Measurements from ENCODE around the gene NFIA. TPM values are rescaled to one million over a fixed set of nuclear protein-coding genes. Genes with fewer than 3 reads are reported as not detected.

Gene NFIA
- total RNA-seq, 1 donor from 2014 or later: 49.4 TPM

- Mint-ChIP-seq H3K9me3 (no peaks in the 10 kb centered on the region), H3K27ac (peak overlapping the region; percentile 24), H3K4me3 (peak overlapping the region; percentile 81), H3K4me1 (ENCODE audit: unreplicated experiment) (peaks cover 46% of the 10 kb centered on the region), H3K36me3 (no peaks in the 10 kb centered on the region), H3K27me3 (peaks cover 61% of the 10 kb centered on the region)
- TF ChIP-seq, protein P1, sequence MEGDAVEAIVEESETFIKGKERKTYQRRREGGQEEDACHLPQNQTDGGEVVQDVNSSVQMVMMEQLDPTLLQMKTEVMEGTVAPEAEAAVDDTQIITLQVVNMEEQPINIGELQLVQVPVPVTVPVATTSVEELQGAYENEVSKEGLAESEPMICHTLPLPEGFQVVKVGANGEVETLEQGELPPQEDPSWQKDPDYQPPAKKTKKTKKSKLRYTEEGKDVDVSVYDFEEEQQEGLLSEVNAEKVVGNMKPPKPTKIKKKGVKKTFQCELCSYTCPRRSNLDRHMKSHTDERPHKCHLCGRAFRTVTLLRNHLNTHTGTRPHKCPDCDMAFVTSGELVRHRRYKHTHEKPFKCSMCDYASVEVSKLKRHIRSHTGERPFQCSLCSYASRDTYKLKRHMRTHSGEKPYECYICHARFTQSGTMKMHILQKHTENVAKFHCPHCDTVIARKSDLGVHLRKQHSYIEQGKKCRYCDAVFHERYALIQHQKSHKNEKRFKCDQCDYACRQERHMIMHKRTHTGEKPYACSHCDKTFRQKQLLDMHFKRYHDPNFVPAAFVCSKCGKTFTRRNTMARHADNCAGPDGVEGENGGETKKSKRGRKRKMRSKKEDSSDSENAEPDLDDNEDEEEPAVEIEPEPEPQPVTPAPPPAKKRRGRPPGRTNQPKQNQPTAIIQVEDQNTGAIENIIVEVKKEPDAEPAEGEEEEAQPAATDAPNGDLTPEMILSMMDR (conservative IDR thresholded peaks at IDR 0.05): no peak
- DNase-seq (ENCODE audit: extremely low spot score, unreplicated experiment): no peak
Measured at GRCh38 chr1:61052395-61053225, 29.8 kb upstream of the NFIA start.

- Mint-ChIP-seq H3K9me3 (no peaks in the 10 kb centered on the region), H3K36me3 (no peaks in the 10 kb centered on the region), H3K27ac (peak overlapping the region; percentile 24), H3K4me1 (ENCODE audit: unreplicated experiment) (peaks cover 48% of the 10 kb centered on the region), H3K4me3 (peak overlapping the region; percentile 81), H3K27me3 (peaks cover 67% of the 10 kb centered on the region)
- DNase-seq (ENCODE audit: extremely low spot score, unreplicated experiment): no peak
- TF ChIP-seq, protein P1 (conservative IDR thresholded peaks at IDR 0.05): no peak
Measured at GRCh38 chr1:61053226-61053711, 29.1 kb upstream of the NFIA start.

- TF ChIP-seq, protein P1 (conservative IDR thresholded peaks at IDR 0.05): no peak
- H3K27ac Mint-ChIP-seq: peak overlapping the region; percentile 24
- H3K9me3 Mint-ChIP-seq: no peaks in the 10 kb centered on the region
- peaks cover 48% of the 10 kb centered on the region for H3K4me1 Mint-ChIP-seq (ENCODE audit: unreplicated experiment)
- peak overlapping the region; percentile 81 for H3K4me3 Mint-ChIP-seq
- no peak for DNase-seq (ENCODE audit: extremely low spot score, unreplicated experiment)
- H3K36me3 Mint-ChIP-seq: no peaks in the 10 kb centered on the region
- H3K27me3 Mint-ChIP-seq: peaks cover 72% of the 10 kb centered on the region
Measured at GRCh38 chr1:61053712-61054600, 28.4 kb upstream of the NFIA start.

DNA sequence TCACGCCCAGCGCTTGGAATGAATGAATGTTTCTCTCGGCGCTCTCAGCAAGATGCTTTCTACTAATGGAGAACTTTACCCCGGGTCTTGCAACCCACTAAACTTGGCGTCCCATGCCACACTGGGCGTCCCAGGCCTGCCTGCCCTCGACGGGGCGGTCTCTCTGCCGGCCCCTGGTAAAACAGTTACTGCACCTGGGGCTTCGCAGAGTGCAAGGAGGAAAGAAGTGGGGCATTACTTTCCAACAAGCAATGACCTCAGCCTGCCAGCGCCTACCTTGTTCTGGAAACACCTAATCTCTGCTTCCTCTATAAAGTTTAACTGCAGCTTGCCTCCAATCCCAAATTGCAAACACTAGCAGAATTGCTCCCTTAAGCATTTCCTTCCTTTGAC is 27.8 kb upstream of the NFIA start:
- DNase-seq (ENCODE audit: extremely low spot score, unreplicated experiment): no peak
- peaks cover 72% of the 10 kb centered on the region for H3K27me3 Mint-ChIP-seq
- peaks cover 46% of the 10 kb centered on the region for H3K4me1 Mint-ChIP-seq (ENCODE audit: unreplicated experiment)
- H3K9me3 Mint-ChIP-seq: no peaks in the 10 kb centered on the region
- no peak overlapping the region for H3K27ac Mint-ChIP-seq
- H3K4me3 Mint-ChIP-seq: peak overlapping the region; percentile 52
- no peaks in the 10 kb centered on the region for H3K36me3 Mint-ChIP-seq
- TF ChIP-seq, protein P1 (conservative IDR thresholded peaks at IDR 0.05): no peak

DNA sequence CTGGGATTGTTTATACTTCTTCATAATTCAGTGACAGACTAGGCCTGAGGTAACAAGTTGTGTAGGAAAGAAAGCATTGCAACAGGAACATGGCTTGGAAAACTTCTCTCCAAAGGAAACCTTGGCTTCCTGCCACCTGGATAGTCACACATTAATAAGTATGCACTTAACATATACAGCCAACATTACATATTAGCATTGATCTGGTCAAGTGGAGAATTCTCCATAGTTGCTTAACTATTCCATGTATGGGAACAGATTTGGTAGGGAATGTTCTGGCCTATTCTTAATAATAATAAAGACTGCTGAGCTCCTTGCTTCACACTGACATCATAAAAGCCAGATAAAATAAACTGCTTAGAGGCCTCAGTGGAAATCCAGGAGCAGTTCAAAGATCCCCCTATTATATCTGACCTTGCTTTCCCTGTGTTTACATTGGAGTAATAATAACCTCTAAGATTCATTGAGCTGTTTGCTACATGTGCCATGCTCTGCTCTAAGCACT is 27.2 kb upstream of the NFIA start:
- TF ChIP-seq, protein P1 (conservative IDR thresholded peaks at IDR 0.05): no peak
- peaks cover 72% of the 10 kb centered on the region for H3K27me3 Mint-ChIP-seq
- no peak for DNase-seq (ENCODE audit: extremely low spot score, unreplicated experiment)
- peak overlapping the region; percentile 72 for H3K4me3 Mint-ChIP-seq
- no peaks in the 10 kb centered on the region for H3K36me3 Mint-ChIP-seq
- H3K27ac Mint-ChIP-seq: no peak overlapping the region
- H3K4me1 Mint-ChIP-seq (ENCODE audit: unreplicated experiment): peaks cover 44% of the 10 kb centered on the region
- no peaks in the 10 kb centered on the region for H3K9me3 Mint-ChIP-seq

All from type B pancreatic cell (in vitro differentiated cells).